PC-3 (cell line): ENCODE measurements around the gene WHRN. TPM values are rescaled to one million over a fixed set of nuclear protein-coding genes. Genes with fewer than 3 reads are reported as not detected.

Experiments
- ATAC-seq: fragments of 200-7000 bp; cut with Tn5 transposase; 2 replicates; pipeline ENCODE4 v1.9.1; 2020; ENCODE audit warnings: mild to moderate bottlenecking, moderate library complexity
- BruUV-seq: library from RNA; stranded (reverse); fragments of 400-500 nt; replicated peaks from 2 replicates; lab custom pipeline; 2021; lab: Mats Ljungman, UMichigan
- CTCF ChIA-PET: fragments of 300-600 bp; sonication (Branson Sonifier 250); formaldehyde crosslinking; loops from one replicate; lab custom pipeline; 2022; ENCODE audit warnings: antibody characterized with exemption; lab: Charles Lee
- POLR2A ChIA-PET: fragments of 300-600 bp; sonication (Branson Sonifier 250); formaldehyde crosslinking; loops from one replicate; lab custom pipeline; 2022; ENCODE audit warnings: antibody characterized with exemption; ENCODE audit not compliant: unreplicated experiment; lab: Charles Lee
- DNase-seq: peaks from one replicate; pipeline ENCODE4 v3.0.0-alpha.2; 2015
- H2AFZ ChIP-seq: fragments of 300-600 bp; sonication (generic); 2 replicates; pipeline ENCODE4 v1.6.0; 2016; ENCODE audit warnings: antibody characterized with exemption, low read length
- H3F3A ChIP-seq: fragments of 300-600 bp; sonication (generic); one replicate; pipeline ENCODE4 v1.6.0; 2017; ENCODE audit warnings: antibody characterized with exemption, low read length, control low read depth, mild to moderate bottlenecking; ENCODE audit not compliant: unreplicated experiment
- H3K27ac ChIP-seq: fragments of 300-600 bp; sonication (generic); 2 replicates; pipeline ENCODE4 v1.5.1; 2016; ENCODE audit warnings: mild to moderate bottlenecking, low read length
- H3K27me3 ChIP-seq: fragments of 300-600 bp; sonication (generic); 2 replicates; pipeline ENCODE4 v1.6.1; 2016; ENCODE audit warnings: low read length, mixed read lengths
- H3K36me3 ChIP-seq: fragments of 300-600 bp; sonication (generic); 2 replicates; pipeline ENCODE4 v1.6.1; 2016; ENCODE audit warnings: low read depth, mixed run types, low read length, mixed read lengths
- H3K4me1 ChIP-seq: fragments of 300-600 bp; sonication (generic); 2 replicates; pipeline ENCODE4 v1.5.1; 2016; ENCODE audit warnings: low read length; ENCODE audit not compliant: insufficient read depth
- H3K4me2 ChIP-seq: fragments of 300-600 bp; sonication (generic); 2 replicates; pipeline ENCODE4 v1.6.0; 2016; ENCODE audit warnings: low read length
- H3K4me3 ChIP-seq: fragments of 300-600 bp; sonication (generic); 2 replicates; pipeline ENCODE4 v1.5.1; 2016; ENCODE audit warnings: mild to moderate bottlenecking, low read length, mixed read lengths
- H3K79me2 ChIP-seq: fragments of 300-600 bp; sonication (generic); 2 replicates; pipeline ENCODE4 v1.6.1; 2017; ENCODE audit warnings: low read length, mixed read lengths
- H3K9ac ChIP-seq: fragments of 300-600 bp; sonication (generic); 2 replicates; pipeline ENCODE4 v1.6.0; 2016; ENCODE audit warnings: mild to moderate bottlenecking, low read length
- H3K9me2 ChIP-seq: fragments of 300-600 bp; sonication (generic); replicated peaks from 2 replicates; pipeline ENCODE4 v1.6.1; 2016; ENCODE audit warnings: mixed run types, low read length, mixed read lengths
- H3K9me3 ChIP-seq: fragments of 300-600 bp; sonication (generic); 2 replicates; pipeline ENCODE4 v1.6.1; 2016; ENCODE audit warnings: low read length, mixed read lengths
- H4K20me1 ChIP-seq: fragments of 300-600 bp; sonication (generic); 2 replicates; pipeline ENCODE4 v1.6.1; 2016; ENCODE audit warnings: low read length, mixed read lengths
- CTCF ChIP-seq: fragments of 300-600 bp; sonication (generic); conservative IDR thresholded peaks from 2 replicates; pipeline ENCODE4 v1.5.1; 2017; ENCODE audit warnings: antibody characterized with exemption, low read depth, mild to moderate bottlenecking, low read length
- EZH2 ChIP-seq: fragments of 300-600 bp; sonication (generic); IDR thresholded peaks from one replicate; pipeline ENCODE4 v1.6.1; 2017; ENCODE audit warnings: antibody characterized with exemption, mild to moderate bottlenecking, low read length; ENCODE audit not compliant: unreplicated experiment
- EZH2phosphoT487 ChIP-seq: fragments of 300-600 bp; sonication (generic); IDR thresholded peaks from 2 replicates; pipeline ENCODE4 v1.6.1; 2018; ENCODE audit warnings: mild to moderate bottlenecking, antibody characterized with exemption, low read length, borderline replicate concordance
- intact Hi-C: fragments of 100-400 bp; cut with micrococcal nuclease; formaldehyde crosslinking; loops from 2 replicates; pipeline ENCODE4 v1.9.0; 2023
- total RNA-seq: library from RNA; depleted of rRNA; stranded (reverse); fragments of >200 nt; gene quantifications from 2 replicates; pipeline ENCODE4 v1.2.3, GENCODE V29; 2014

WHRN gene
- total RNA-seq, 1 experiment from 2014 or later, result 10.5 TPM

GRCh38 chr9:114504341-114505186 is 709 bp downstream of the WHRN start:
- CTCF ChIA-PET, result interaction anchor here (0.6 to 1.5 kb wide), 4 partner anchors 44 to 149 kb away, joined by 3 to 14 read pairs (median 5); partner anchors contain the start of gene ATP6V1G1
- H2AFZ ChIP-seq, result peak overlapping the region; percentile 46; the same call in 1 of the 2 replicates
- peak overlapping the region; percentile 84 for H3K9ac ChIP-seq
- peak overlapping the region; percentile 90 for H3K4me3 ChIP-seq
- H3K36me3 ChIP-seq, result no peaks in the 10 kb centered on the region
- no peaks in the 10 kb centered on the region for H3K9me2 ChIP-seq
- POLR2A ChIA-PET, result interaction anchor here (1.5 kb wide), 1 partner anchor 83 kb away, joined by 14 read pairs; the partner anchor contains the start of gene ATP6V1G1
- ATAC-seq (peak; percentile 62), DNase-seq (peak; percentile 58)
- peak overlapping the region; percentile 17; the same call in 1 of the 2 replicates for H3K27ac ChIP-seq
- TF ChIP-seq EZH2, result no peak
- TF ChIP-seq CTCF, result peak; percentile 70
- no peaks in the 10 kb centered on the region; the same call in 1 of the 2 replicates for H4K20me1 ChIP-seq
- no peaks in the 10 kb centered on the region for H3K9me3 ChIP-seq
- peaks cover 53% of the 10 kb centered on the region for H3K79me2 ChIP-seq
- peaks cover 22% of the 10 kb centered on the region for H3K4me1 ChIP-seq
- H3K27me3 ChIP-seq, result no peaks in the 10 kb centered on the region
- no peaks in the 10 kb centered on the region for H3F3A ChIP-seq
- BruUV-seq, result no TSS peak
- intact Hi-C loops, result loop anchor here (1.0 to 5.0 kb wide), 2 partner anchors 83 to 148 kb away; partner anchors contain the start of gene ATP6V1G1
- peak overlapping the region; percentile 100 for H3K4me2 ChIP-seq

DNA sequence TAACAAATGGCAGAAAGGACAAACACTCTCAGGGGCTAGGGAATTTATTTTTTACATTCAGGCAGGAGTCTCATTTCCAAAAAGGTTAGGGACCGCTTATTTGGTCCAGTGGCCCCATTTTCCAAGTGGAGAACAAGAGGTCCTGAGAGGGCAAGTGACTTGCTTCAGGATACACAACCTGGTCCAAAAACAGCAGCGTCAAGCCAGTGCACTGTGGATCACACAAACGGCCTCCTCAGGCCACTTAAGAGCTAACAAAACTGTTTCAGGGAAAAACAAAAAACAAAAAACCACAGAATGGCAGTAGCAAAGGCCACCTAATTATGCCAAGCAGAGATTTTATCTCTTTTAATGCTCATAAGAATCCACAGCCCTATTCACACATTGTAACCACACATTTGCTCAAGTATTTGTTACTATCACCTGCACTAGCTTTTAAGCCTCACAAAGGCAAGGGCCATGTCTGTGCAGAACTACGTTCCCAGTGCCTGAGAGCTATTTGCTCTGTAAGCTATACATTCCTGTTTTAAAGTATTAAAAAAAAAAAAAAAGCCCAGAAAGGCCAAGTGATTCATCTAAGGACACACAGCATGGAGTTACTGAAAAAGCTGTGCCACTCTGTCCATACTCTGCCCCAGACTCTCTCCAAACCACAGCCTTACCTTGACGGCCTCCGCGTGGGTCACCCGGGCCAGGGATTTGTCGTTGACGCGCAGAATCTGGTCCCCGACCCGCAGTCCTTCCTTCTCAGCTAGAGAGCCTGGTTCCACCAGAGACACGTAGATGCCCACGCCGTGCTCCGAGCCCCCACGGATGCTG is 1.5 kb downstream of the WHRN start:
- DNase-seq (peak; percentile 15), ATAC-seq (no peak)
- peak overlapping the region; percentile 84 for H3K9ac ChIP-seq
- H3F3A ChIP-seq, result no peaks in the 10 kb centered on the region
- BruUV-seq, result no TSS peak
- CTCF ChIA-PET, result interaction anchor here (0.6 to 1.5 kb wide), 6 partner anchors 63 to 161 kb away, joined by 3 to 14 read pairs (median 6); partner anchors contain the start of gene ATP6V1G1
- no peaks in the 10 kb centered on the region for H3K9me2 ChIP-seq
- no peaks in the 10 kb centered on the region for H3K36me3 ChIP-seq
- H3K79me2 ChIP-seq, result peaks cover 61% of the 10 kb centered on the region
- peaks cover 22% of the 10 kb centered on the region for H3K4me1 ChIP-seq
- peak overlapping the region; percentile 16 for H3K27ac ChIP-seq
- no peaks in the 10 kb centered on the region; the same call in 1 of the 2 replicates for H4K20me1 ChIP-seq
- POLR2A ChIA-PET, result interaction anchor here (0.6 to 1.5 kb wide), 2 partner anchors 26 to 84 kb away, joined by 14 to 20 read pairs; partner anchors contain the start of gene ATP6V1G1
- intact Hi-C loops, result loop anchor here (1.0 to 5.0 kb wide), 3 partner anchors 69 to 149 kb away; partner anchors contain the start of gene ATP6V1G1
- H3K27me3 ChIP-seq, result no peaks in the 10 kb centered on the region
- TF ChIP-seq EZH2 (no peak), EZH2phosphoT487 (no peak), CTCF (no peak)
- peak overlapping the region; percentile 46; the same call in 1 of the 2 replicates for H2AFZ ChIP-seq
- H3K4me3 ChIP-seq, result peak overlapping the region; percentile 90
- peak overlapping the region; percentile 100 for H3K4me2 ChIP-seq
- no peaks in the 10 kb centered on the region for H3K9me3 ChIP-seq
